Measurements from ENCODE around the gene GPHB5. TPM values are rescaled to one million over a fixed set of nuclear protein-coding genes. Genes with fewer than 3 reads are reported as not detected.

The GPHB5 gene
- total RNA-seq, 1 donor from 2014 or later, result not detected

GRCh38 chr14:63273129-63273528 lies 45.6 kb downstream of the GPHB5 start:
- ATAC-seq, result no peak
- DNase-seq (ENCODE audit: low spot score), result no peak
- intact Hi-C loops (cut with DNase I), result no loop called here

DNA sequence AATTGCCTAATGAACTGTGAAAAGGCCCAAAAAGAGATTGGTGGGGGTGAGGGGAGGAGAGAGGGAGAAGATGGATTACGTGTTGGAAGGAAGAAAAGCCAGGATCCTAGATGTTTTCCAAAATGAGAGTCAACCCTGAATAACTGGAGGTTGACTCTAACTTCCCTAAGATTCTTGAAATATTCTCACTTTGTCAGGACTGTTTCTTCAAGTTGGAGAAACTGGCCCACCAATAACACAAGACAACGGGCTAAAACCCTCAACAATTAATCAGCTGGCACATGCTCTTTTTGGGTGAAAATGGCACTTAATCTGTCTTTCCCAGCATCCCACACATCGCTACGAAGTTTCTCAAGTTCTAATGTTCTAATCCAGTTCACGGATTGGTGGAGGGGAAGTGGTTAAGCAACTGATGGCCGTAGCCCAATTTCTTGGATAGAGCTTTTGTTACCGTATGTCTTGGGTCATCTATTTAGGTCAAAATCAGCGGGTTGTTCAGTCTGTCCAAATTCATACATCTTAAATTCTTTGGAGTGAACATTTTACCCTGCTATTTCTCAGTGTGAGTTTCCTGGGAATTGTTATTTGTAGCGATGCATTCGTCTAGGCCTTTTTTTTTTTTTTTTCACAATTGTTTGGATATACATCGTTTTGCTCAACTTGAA lies 49.0 kb downstream of the GPHB5 start:
- intact Hi-C loops (cut with DNase I), result no loop called here
- DNase-seq (ENCODE audit: low spot score) (no peak), ATAC-seq (no peak)

GRCh38 chr14:63268771-63269170 lies 50.0 kb downstream of the GPHB5 start:
- ATAC-seq (no peak), DNase-seq (ENCODE audit: low spot score) (no peak)
- intact Hi-C loops (cut with DNase I), result no loop called here

DNA sequence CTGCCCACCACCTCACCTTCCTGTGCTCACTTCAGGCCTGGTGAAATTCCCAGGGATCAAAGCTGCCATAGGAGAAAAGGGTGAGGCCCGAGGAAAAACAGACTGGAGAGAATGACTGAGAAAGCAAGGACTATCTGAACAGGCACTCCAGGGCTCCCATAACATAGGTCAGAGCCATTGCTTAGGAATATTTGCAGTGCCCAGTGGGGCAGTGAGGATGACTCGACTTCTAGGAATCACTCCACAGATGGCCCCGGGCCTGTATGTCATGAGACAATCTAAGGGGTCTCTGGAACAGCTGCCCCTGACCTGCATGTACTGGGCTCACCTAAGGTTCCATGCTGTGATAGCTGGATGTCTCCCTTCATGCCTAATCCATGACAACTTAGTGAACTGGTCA lies 51.6 kb downstream of the GPHB5 start:
- intact Hi-C loops (cut with DNase I), result no loop called here
- ATAC-seq, result no peak
- DNase-seq (ENCODE audit: low spot score), result no peak

DNA sequence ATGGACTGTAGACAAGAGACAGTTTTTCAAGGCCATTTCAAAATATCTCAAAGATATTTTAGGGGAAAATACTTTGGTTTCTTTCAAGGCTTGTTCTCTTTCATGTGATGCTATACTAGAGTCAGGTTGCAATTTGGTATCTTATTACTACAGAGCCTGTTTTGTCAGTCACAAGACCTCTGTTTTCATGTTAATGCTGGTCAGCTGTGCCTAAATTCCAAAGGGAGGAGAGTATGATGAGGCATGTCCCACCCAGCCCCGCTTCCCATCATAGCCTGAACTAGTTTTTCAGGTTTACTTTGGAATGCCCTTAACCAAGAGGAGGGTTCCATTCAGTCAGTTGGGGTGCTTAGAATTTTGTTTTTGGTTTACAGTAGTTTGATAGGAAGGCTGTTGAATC lies 52.6 kb downstream of the GPHB5 start:
- ATAC-seq (no peak), DNase-seq (ENCODE audit: low spot score) (no peak)
- intact Hi-C loops (cut with DNase I), result no loop called here

Other genes with a start within 250 kb of the GPHB5 start
- 55.9 TPM for gene RHOJ, start 114.5 kb downstream of the GPHB5 start, total RNA-seq
- gene PPP2R5E, start 224.4 kb upstream of the GPHB5 start, total RNA-seq, result 37.6 TPM